Stomach smooth muscle (tissue), 2 donors: ENCODE data around the gene AATF.

Source experiments
- H3K27ac ChIP-seq: one replicate; pipeline ENCODE4 v1.7.0; 2013; ENCODE audit warnings: mild to moderate bottlenecking, low read length, inconsistent platforms
- H3K27me3 ChIP-seq, 2 donors: one replicate each; pipeline ENCODE4 v1.7.0; 2013; ENCODE audit warnings: low read length in 2 of 2; ENCODE audit not compliant: insufficient read depth in 2 of 2, control insufficient read depth in 1 of 2
- H3K36me3 ChIP-seq, 2 donors: one replicate each; pipeline ENCODE4 v1.7.0; 2013; ENCODE audit warnings: low read length in 2 of 2; ENCODE audit not compliant: control insufficient read depth in 2 of 2, insufficient read depth in 2 of 2
- H3K4me1 ChIP-seq: one replicate; pipeline ENCODE4 v1.7.0; 2013; ENCODE audit warnings: low read length; ENCODE audit not compliant: control insufficient read depth, insufficient read depth
- H3K4me3 ChIP-seq, 2 donors: one replicate each; pipeline ENCODE4 v1.7.0; 2013; ENCODE audit warnings: low read length in 2 of 2
- H3K9ac ChIP-seq, 2 donors: one replicate each; pipeline ENCODE4 v1.7.0; 2013; ENCODE audit warnings: low read length in 2 of 2, mild to moderate bottlenecking in 1 of 2
- H3K9me3 ChIP-seq, 2 donors: one replicate each; pipeline ENCODE4 v1.7.0; 2013; ENCODE audit warnings: low read length in 2 of 2; ENCODE audit not compliant: control insufficient read depth in 2 of 2
- donor health status: healthy.
- donor health status: Pancreatic carcinoma.

The AATF gene

GRCh38 chr17:37092701-37093100, 143.9 kb downstream of the AATF start:
- Histone ChIP-seq H3K4me3 (no peak overlapping the region), H3K4me1 (peaks cover 17% of the 10 kb centered on the region), H3K36me3 (peaks cover 20 to 21% of the 10 kb centered on the region in 2 donors), H3K27me3 (no peaks in the 10 kb centered on the region), H3K9me3 (no peaks in the 10 kb centered on the region), H3K9ac (no peak overlapping the region), H3K27ac (no peak overlapping the region)

DNA sequence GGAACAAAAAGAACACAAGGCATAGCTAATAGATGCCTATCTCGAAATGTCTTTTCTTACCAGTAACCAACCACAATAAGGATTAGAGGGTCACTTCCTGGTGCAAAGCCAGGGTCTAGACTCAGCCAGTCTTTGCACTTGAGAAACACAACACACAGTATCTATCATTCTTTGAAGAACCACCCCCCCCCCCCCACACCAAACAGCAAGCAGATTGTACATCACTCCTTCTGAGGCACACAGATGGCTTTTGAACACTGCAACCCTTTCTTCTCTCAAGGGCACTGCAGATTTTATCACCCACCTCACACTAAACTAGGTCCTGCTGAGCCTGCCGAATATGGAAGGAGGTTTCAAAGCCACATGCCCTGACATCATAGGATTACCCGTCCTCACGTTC, 145.6 kb downstream of the AATF start:
- Histone ChIP-seq H3K4me1 (peaks cover 17% of the 10 kb centered on the region), H3K27me3 (no peaks in the 10 kb centered on the region), H3K4me3 (no peak overlapping the region), H3K9ac (no peak overlapping the region), H3K9me3 (no peaks in the 10 kb centered on the region), H3K36me3 (peaks cover 21 to 26% of the 10 kb centered on the region in 2 donors), H3K27ac (peak overlapping the region; percentile 6)

DNA sequence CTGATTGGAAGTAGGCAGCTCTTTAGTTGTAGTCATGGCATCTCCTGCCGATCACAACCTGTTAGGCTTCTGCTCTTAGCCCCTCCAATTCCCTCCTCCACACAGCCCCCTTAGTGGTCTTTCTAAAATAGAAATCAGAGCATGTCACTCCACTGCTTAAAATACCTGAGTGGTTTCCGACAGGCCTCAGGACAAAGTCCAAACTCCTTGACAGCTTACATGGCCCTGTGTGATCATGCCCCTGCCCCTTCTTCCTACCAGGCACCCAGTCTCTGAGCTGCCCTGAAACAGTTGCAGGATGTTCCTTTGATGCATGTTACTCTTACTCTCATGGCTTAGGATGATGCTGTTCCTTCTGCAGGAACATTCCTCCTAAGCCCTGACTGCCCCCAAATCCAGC, 147.3 kb downstream of the AATF start:
- Histone ChIP-seq H3K4me3 (no peak overlapping the region), H3K36me3 (peaks cover 21 to 26% of the 10 kb centered on the region in 2 donors), H3K4me1 (peaks cover 9% of the 10 kb centered on the region)

DNA sequence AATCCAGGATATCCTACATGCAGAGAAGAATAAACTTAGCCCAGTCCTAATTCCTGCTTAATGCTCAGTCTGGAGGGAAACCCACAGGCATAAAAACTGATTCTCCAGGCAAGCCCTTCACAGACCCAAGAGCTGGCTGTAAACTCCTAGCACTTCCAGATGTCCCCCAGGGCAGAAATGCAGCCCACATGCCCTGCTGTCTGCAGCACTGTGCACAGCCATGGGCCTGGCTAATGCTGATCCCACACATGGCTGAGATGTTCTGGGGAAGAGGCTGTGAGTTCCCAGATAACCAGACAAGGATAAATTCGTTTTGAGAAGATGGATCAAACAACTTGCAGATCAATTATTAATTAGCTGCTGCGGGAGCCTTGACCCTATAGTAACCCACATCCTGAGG, 148.4 kb downstream of the AATF start:
- peaks cover 3% of the 10 kb centered on the region for H3K4me1 ChIP-seq
- H3K9ac ChIP-seq = no peak overlapping the region
- H3K27me3 ChIP-seq = no peaks in the 10 kb centered on the region
- H3K4me3 ChIP-seq = no peak overlapping the region
- no peak overlapping the region for H3K27ac ChIP-seq
- H3K36me3 ChIP-seq = peaks cover 26 to 27% of the 10 kb centered on the region in 2 donors
- no peaks in the 10 kb centered on the region for H3K9me3 ChIP-seq

More for the DNA sequence above, 147.3 kb downstream of the AATF start:
- Histone ChIP-seq H3K27me3 (no peaks in the 10 kb centered on the region), H3K9me3 (no peaks in the 10 kb centered on the region), H3K9ac (no peak overlapping the region), H3K27ac (no peak overlapping the region)

GRCh38 chr17:37098152-37098551, 149.4 kb downstream of the AATF start:
- Histone ChIP-seq H3K4me3 (no peak overlapping the region), H3K27ac (no peak overlapping the region), H3K27me3 (no peaks in the 10 kb centered on the region), H3K9me3 (no peaks in the 10 kb centered on the region), H3K9ac (no peak overlapping the region), H3K36me3 (peaks cover 24 to 27% of the 10 kb centered on the region in 2 donors), H3K4me1 (peaks cover 3% of the 10 kb centered on the region)

- H3K27ac ChIP-seq = no peak overlapping the region
- H3K9me3 ChIP-seq = no peaks in the 10 kb centered on the region
- H3K4me3 ChIP-seq = no peak overlapping the region
- peaks cover 3% of the 10 kb centered on the region for H3K4me1 ChIP-seq
- H3K9ac ChIP-seq = no peak overlapping the region
- no peaks in the 10 kb centered on the region for H3K27me3 ChIP-seq
- H3K36me3 ChIP-seq = peaks cover 24 to 27% of the 10 kb centered on the region in 2 donors
These were observed 150.3 kb downstream of the AATF start for GRCh38 chr17:37098910-37099664.

- Histone ChIP-seq H3K36me3 (peaks cover 25 to 27% of the 10 kb centered on the region in 2 donors), H3K9me3 (no peaks in the 10 kb centered on the region), H3K4me1 (no peaks in the 10 kb centered on the region), H3K27ac (no peak overlapping the region), H3K9ac (no peak overlapping the region), H3K27me3 (no peaks in the 10 kb centered on the region), H3K4me3 (no peak overlapping the region)
These were observed 151.5 kb downstream of the AATF start for GRCh38 chr17:37100231-37100630.

DNA sequence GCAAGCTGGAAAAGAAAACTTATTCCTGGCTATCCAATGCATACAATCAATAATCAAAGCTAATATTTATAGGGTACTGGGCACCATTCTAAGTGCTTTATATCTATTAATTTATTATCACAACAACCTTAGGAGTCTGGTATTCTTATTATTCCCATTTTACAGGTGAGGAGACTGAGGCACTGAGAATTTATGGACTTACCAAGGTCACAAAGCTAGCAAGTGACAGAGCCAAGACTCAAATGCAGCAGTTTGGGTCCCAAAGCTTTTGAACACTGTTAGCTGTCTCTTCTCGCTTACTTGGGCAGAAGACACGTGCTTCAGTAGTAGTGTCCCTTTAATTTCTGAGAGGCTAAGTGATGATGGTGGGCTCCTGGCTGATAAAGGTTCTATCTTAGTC, 152.6 kb downstream of the AATF start:
- no peaks in the 10 kb centered on the region for H3K4me1 ChIP-seq

GRCh38 chr17:37103231-37103630, 154.5 kb downstream of the AATF start:
- Histone ChIP-seq H3K36me3 (peaks cover 2 to 5% of the 10 kb centered on the region in 2 donors), H3K27ac (no peak overlapping the region), H3K4me1 (peaks cover 11% of the 10 kb centered on the region), H3K9ac (no peak overlapping the region), H3K27me3 (no peaks in the 10 kb centered on the region), H3K4me3 (no peak overlapping the region), H3K9me3 (no peaks in the 10 kb centered on the region)

More for the DNA sequence above, 152.6 kb downstream of the AATF start:
- H3K27ac ChIP-seq = no peak overlapping the region
- peaks cover 19 to 21% of the 10 kb centered on the region in 2 donors for H3K36me3 ChIP-seq
- H3K9ac ChIP-seq = no peak overlapping the region
- no peak overlapping the region for H3K4me3 ChIP-seq
- no peaks in the 10 kb centered on the region for H3K9me3 ChIP-seq
- H3K27me3 ChIP-seq = no peaks in the 10 kb centered on the region

GRCh38 chr17:37106049-37106448, 157.3 kb downstream of the AATF start:
- peaks cover 11% of the 10 kb centered on the region for H3K4me1 ChIP-seq
- H3K27ac ChIP-seq = no peak overlapping the region
- no peak overlapping the region for H3K9ac ChIP-seq
- H3K4me3 ChIP-seq = no peak overlapping the region
- H3K9me3 ChIP-seq = no peaks in the 10 kb centered on the region
- H3K27me3 ChIP-seq = no peaks in the 10 kb centered on the region
- H3K36me3 ChIP-seq = peaks cover 7 to 8% of the 10 kb centered on the region in 2 donors
